ENCODE data around the gene SPON1. TPM values are rescaled to one million over a fixed set of nuclear protein-coding genes. Genes with fewer than 3 reads are reported as not detected.

Gene SPON1
- total and polyA plus RNA-seq, 2 of the 8 experiments (the other 6 are each of a cell fraction or from before 2014, with no cell fraction given), result 1.5 to 5.4 TPM

DNA sequence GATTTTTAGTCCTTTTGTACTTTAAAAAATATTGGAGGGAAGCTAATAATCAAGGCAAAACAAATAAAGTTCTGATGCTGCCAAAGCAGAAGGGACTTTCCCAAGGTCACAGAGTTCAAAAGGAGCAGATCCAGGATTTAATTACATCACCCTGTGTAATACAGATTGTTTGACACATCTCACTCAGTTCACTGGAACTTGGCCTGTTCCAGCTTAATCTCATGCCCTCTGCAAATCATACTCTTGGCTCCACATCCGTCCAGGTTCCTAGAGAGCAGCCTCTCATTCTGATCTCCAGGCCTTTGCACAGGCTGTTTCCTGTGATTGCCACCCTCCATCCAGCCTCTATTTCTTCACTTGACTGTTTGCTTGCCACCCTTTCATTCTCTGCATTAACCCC lies 151.7 kb downstream of the SPON1 start:
- H3K23me2 ChIP-seq (ENCODE audit: low read depth, low read length), result no peaks in the 10 kb centered on the region
- H3K23ac ChIP-seq (ENCODE audit: insufficient read length), result no peak overlapping the region
- CTCF ChIA-PET (ENCODE audit: partially characterized antibody), result interaction anchor here (1.6 kb wide), 1 partner anchor 14 kb away, joined by 3 read pairs; no protein-coding TSS in a partner anchor
- H3K56ac ChIP-seq (replicated peaks; ENCODE audit: insufficient read length, low read depth, low read length), result no peak overlapping the region
- no peak overlapping the region for H4K8ac ChIP-seq (ENCODE audit: extremely low read depth, insufficient read depth, low read length)
- H3K9me3 ChIP-seq (ENCODE audit: insufficient read depth in 2 of 2, low read depth in 1 of 2, low read length in 1 of 2), result no peaks in the 10 kb centered on the region
- H3K79me1 ChIP-seq (ENCODE audit: low read depth, low read length), result no peaks in the 10 kb centered on the region
- 81% methylated on average over 1 of the region's 1 CpG; no CpG with 5 or more reads in 1 of the 2 experiments for WGBS, 2 experiments (ENCODE audit: extremely low coverage in 1 of 2, insufficient coverage in 1 of 2, insufficient read length in 1 of 2, insufficient replicate concordance in 2 of 2, low coverage in 1 of 2, low lambda C conversion rate in 2 of 2, missing lambda C conversion rate in 1 of 2)
- FAIRE-seq (no peak), DNase-seq (ENCODE audit: low read depth in 1 of 2, low spot score in 2 of 2) (no peak)
- no peaks in the 10 kb centered on the region for H3K79me2 ChIP-seq (ENCODE audit: control insufficient read depth in 1 of 2, insufficient read depth in 2 of 2, low read length in 2 of 2)
- H3K14ac ChIP-seq (ENCODE audit: insufficient read length), result no peak overlapping the region
- H3K9ac ChIP-seq (replicated peaks in 1 of 4; ENCODE audit: extremely low read depth in 1 of 4, low read depth in 3 of 4, low read length in 3 of 4), result no peak overlapping the region
- TF ChIP-seq JUND (IDR thresholded peaks at IDR 0.05; ENCODE audit: low read length), result no peak
- TF ChIP-seq, protein P1, sequence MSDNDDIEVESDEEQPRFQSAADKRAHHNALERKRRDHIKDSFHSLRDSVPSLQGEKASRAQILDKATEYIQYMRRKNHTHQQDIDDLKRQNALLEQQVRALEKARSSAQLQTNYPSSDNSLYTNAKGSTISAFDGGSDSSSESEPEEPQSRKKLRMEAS (IDR thresholded peaks at IDR 0.05), result no peak
- no peaks in the 10 kb centered on the region for H3K36me3 ChIP-seq (ENCODE audit: control insufficient read depth in 2 of 4, insufficient read depth in 4 of 4, low read length in 3 of 4)
- H2BK120ac ChIP-seq (replicated peaks; ENCODE audit: low read depth, low read length), result no peak overlapping the region
- no peak overlapping the region for H3K4me2 ChIP-seq (ENCODE audit: insufficient read depth in 1 of 2, low read depth in 2 of 2, low read length in 2 of 2)
- peaks cover 0 to 3% (median 0%) of the 10 kb centered on the region in 4 experiments; a peak in 1 of 7 replicates for H3K4me1 ChIP-seq (replicated peaks in 1 of 4; ENCODE audit: control insufficient read depth in 3 of 4, insufficient read depth in 4 of 4, low read length in 3 of 4)
- H3K27ac ChIP-seq (ENCODE audit: low read depth, low read length), result no peak overlapping the region
- H3K27me3 ChIP-seq (replicated peaks in 1 of 4; ENCODE audit: control insufficient read depth in 3 of 4, extremely low read depth in 1 of 4, insufficient read depth in 3 of 4, low read length in 3 of 4), result no peaks in the 10 kb centered on the region
- no peak overlapping the region for H4K91ac ChIP-seq (replicated peaks; ENCODE audit: insufficient read length, low read length)
- no peak overlapping the region for H2BK5ac ChIP-seq (ENCODE audit: low read depth, low read length)
- H4K20me1 ChIP-seq (replicated peaks in 1 of 2; ENCODE audit: control insufficient read depth in 1 of 2, insufficient read depth in 2 of 2, low read length in 2 of 2), result no peaks in the 10 kb centered on the region
- H3K18ac ChIP-seq (ENCODE audit: extremely low read depth, low read length), result no peak overlapping the region
- H2AFZ ChIP-seq (ENCODE audit: low read length), result no peak overlapping the region
- H2BK15ac ChIP-seq (ENCODE audit: low read length), result no peak overlapping the region
- POLR2A ChIA-PET (ENCODE audit: partially characterized antibody), result no interaction called here
- no peak overlapping the region for H2BK12ac ChIP-seq (ENCODE audit: low read depth, low read length)
- H4K5ac ChIP-seq (ENCODE audit: insufficient read length, low read depth, low read length), result no peak overlapping the region
- H2BK20ac ChIP-seq (ENCODE audit: low read length), result no peak overlapping the region
- H3K4ac ChIP-seq (replicated peaks; ENCODE audit: insufficient read length, low read depth, low read length), result no peak overlapping the region
- no peak overlapping the region for H3K4me3 ChIP-seq (ENCODE audit: extremely low read depth in 1 of 4, insufficient read depth in 2 of 4, low read depth in 3 of 4, low read length in 4 of 4)
- no peak overlapping the region for H2AK5ac ChIP-seq (ENCODE audit: low read depth, low read length)
